Measurements from ENCODE around the gene VAMP3. TPM values are rescaled to one million over a fixed set of nuclear protein-coding genes. Genes with fewer than 3 reads are reported as not detected.
A peak's percentile ranks its signal among the peaks of the same experiment; 100 is the strongest.

The VAMP3 gene
- total RNA-seq, 4 donors from 2014 or later: 64.4 to 133 (median 88.7) TPM

GRCh38 chr1:7745783-7746182 lies 25.3 kb upstream of the VAMP3 start:
- peak in 1 of 2 donors; percentile 34 for DNase-seq (ENCODE audit: low spot score in 2 of 2)
- TF ChIP-seq CTCF (IDR thresholded peaks at IDR 0.05) (no peak), POLR2A (IDR thresholded peaks at IDR 0.05) (no peak)
- H3K4me3 ChIP-seq (ENCODE audit: low read depth, poor library complexity, severe bottlenecking): no peak overlapping the region
- WGBS, 2 donors: 49 to 60% methylated on average over 10 of the region's 10 CpGs
- intact Hi-C loops (cut with DNase I; ENCODE audit: low total_unique reads): no loop called here

GRCh38 chr1:7747605-7748004 lies 23.5 kb upstream of the VAMP3 start:
- WGBS, 2 donors: 88 to 92% methylated on average over 5 of the region's 5 CpGs
- DNase-seq (ENCODE audit: low spot score in 2 of 2): no peak
- intact Hi-C loops (cut with DNase I; ENCODE audit: low total_unique reads): no loop called here
- no peak for TF ChIP-seq CTCF (IDR thresholded peaks at IDR 0.05)
- TF ChIP-seq POLR2A (IDR thresholded peaks at IDR 0.05): no peak
- H3K4me3 ChIP-seq (ENCODE audit: low read depth, poor library complexity, severe bottlenecking): no peak overlapping the region

GRCh38 chr1:7749126-7749525 lies 22.0 kb upstream of the VAMP3 start:
- intact Hi-C loops (cut with DNase I; ENCODE audit: low total_unique reads): no loop called here

GRCh38 chr1:7751174-7751573 lies 19.9 kb upstream of the VAMP3 start:
- H3K4me3 ChIP-seq (ENCODE audit: low read depth, poor library complexity, severe bottlenecking): no peak overlapping the region
- intact Hi-C loops (cut with DNase I; ENCODE audit: low total_unique reads): no loop called here
- no peak for TF ChIP-seq CTCF (IDR thresholded peaks at IDR 0.05)
- TF ChIP-seq POLR2A (IDR thresholded peaks at IDR 0.05): no peak
- DNase-seq (ENCODE audit: low spot score in 2 of 2): no peak
- WGBS, 2 donors: 88 to 92% methylated on average over 11 of the region's 11 CpGs

More at GRCh38 chr1:7749126-7749525, 22.0 kb upstream of the VAMP3 start:
- WGBS, 2 donors: 56 to 58% methylated on average over 5 of the region's 5 CpGs
- DNase-seq (ENCODE audit: low spot score in 2 of 2): no peak
- TF ChIP-seq POLR2A (IDR thresholded peaks at IDR 0.05) (no peak), CTCF (IDR thresholded peaks at IDR 0.05) (no peak)
- no peak overlapping the region for H3K4me3 ChIP-seq (ENCODE audit: low read depth, poor library complexity, severe bottlenecking)

GRCh38 chr1:7752512-7753417 lies 18.3 kb upstream of the VAMP3 start:
- no peak overlapping the region for H3K4me3 ChIP-seq (ENCODE audit: low read depth, poor library complexity, severe bottlenecking)
- 29 to 32% methylated on average over 18 of the region's 18 CpGs for WGBS, 2 donors
- no peak for TF ChIP-seq POLR2A (IDR thresholded peaks at IDR 0.05)
- TF ChIP-seq CTCF (IDR thresholded peaks at IDR 0.05): peak in 1 of 3 donors; percentile 43
- DNase-seq (ENCODE audit: low spot score in 2 of 2): peak in 1 of 2 donors; percentile 75
- intact Hi-C loops (cut with DNase I; ENCODE audit: low total_unique reads): loop anchor here (2.0 kb wide), 1 partner anchor 84 kb away; no protein-coding TSS in a partner anchor
